GM23248 (cell line): ENCODE data around the gene MTERF2.

ENCODE experiments used
- EZH2 ChIP-seq: fragments of 200-600 bp; sonication (generic); IDR thresholded peaks from 2 replicates; pipeline ENCODE4 v1.6.1; 2018; ENCODE audit warnings: antibody characterized with exemption, mild to moderate bottlenecking; ENCODE audit not compliant: insufficient read depth, poor library complexity, severe bottlenecking
- EZH2phosphoT487 ChIP-seq: fragments of 200-600 bp; sonication (generic); IDR thresholded peaks from 2 replicates; pipeline ENCODE4 v1.6.1; 2018; ENCODE audit warnings: antibody characterized with exemption, moderate library complexity, mild to moderate bottlenecking, low read depth; ENCODE audit not compliant: insufficient read depth

GRCh38 chr12:106956048-106956578, 30.8 kb downstream of the MTERF2 start:
- no peak for TF ChIP-seq EZH2phosphoT487
- no peak for TF ChIP-seq EZH2
